Measurements from ENCODE around the gene TAS1R1.

DNA sequence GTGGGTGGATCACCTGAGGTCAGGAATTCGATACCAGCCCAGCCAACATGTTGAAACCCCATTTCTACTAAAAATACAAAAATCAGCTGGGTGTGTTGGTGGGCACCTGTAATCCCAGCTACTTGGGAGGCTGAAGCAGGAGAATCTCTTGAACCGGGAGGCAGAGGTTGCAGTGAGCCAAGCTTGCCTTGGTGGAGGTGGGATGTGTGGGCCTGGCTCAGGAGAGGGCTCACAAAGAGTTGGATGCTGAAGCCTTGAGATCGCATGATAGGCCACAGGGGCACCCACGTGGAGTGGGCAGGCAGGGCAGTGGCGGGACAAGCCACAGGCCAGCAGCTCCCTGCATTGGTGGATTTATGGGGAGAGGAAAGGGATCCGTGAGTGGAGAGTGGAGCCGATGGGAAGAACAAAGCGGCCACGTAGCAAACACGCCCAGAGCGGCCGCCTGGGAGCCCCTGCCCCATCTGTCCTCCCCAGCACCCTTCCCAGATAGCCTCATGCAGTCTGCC, 73.9 kb downstream of the TAS1R1 start:
- TF ChIP-seq, protein P1, sequence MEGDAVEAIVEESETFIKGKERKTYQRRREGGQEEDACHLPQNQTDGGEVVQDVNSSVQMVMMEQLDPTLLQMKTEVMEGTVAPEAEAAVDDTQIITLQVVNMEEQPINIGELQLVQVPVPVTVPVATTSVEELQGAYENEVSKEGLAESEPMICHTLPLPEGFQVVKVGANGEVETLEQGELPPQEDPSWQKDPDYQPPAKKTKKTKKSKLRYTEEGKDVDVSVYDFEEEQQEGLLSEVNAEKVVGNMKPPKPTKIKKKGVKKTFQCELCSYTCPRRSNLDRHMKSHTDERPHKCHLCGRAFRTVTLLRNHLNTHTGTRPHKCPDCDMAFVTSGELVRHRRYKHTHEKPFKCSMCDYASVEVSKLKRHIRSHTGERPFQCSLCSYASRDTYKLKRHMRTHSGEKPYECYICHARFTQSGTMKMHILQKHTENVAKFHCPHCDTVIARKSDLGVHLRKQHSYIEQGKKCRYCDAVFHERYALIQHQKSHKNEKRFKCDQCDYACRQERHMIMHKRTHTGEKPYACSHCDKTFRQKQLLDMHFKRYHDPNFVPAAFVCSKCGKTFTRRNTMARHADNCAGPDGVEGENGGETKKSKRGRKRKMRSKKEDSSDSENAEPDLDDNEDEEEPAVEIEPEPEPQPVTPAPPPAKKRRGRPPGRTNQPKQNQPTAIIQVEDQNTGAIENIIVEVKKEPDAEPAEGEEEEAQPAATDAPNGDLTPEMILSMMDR (IDR thresholded peaks at IDR 0.05; ENCODE audit: poor library complexity, severe bottlenecking): no peak
- no peak for TF ChIP-seq SMC3 (conservative IDR thresholded peaks at IDR 0.05; ENCODE audit: poor library complexity)

All from neural cell (in vitro differentiated cells).